Tibial artery (tissue), 4 donors: ENCODE results near the gene STK11IP.

Experiments used
- DNase-seq, 2 donors: peaks; one replicate each; pipeline ENCODE4 v3.0.0-alpha.2; 2019
- H3K27ac ChIP-seq, 2 donors: fragments of 200-600 bp; sonication (generic) in 1 of 2; 1 replicate in 1 of 2; 2 replicates in 1 of 2; pipeline ENCODE4 v1.5.1; 2018 to 2019; ENCODE audit warnings: mild to moderate bottlenecking in 1 of 2
- H3K27me3 ChIP-seq, 2 donors: fragments of 200-600 bp; sonication (generic) in 1 of 2; one replicate each; pipeline versions ENCODE4 v1.5.1 to v1.6.0; 2016 to 2019
- H3K36me3 ChIP-seq, 3 donors: fragments of 200-600 bp; sonication (generic) in 2 of 3; one replicate each; pipeline ENCODE4 v1.5.1; 2016 to 2019; ENCODE audit warnings: mild to moderate bottlenecking in 2 of 3
- H3K4me1 ChIP-seq, 4 donors: fragments of 200-600 bp; sonication (generic) in 2 of 4; 1 replicate in 3 of 4; 2 replicates in 1 of 4; pipeline ENCODE4 v1.5.1; 2016 to 2019
- H3K4me3 ChIP-seq, 2 donors: fragments of 200-600 bp; sonication (generic) in 1 of 2; 1 replicate in 1 of 2; 2 replicates in 1 of 2; pipeline ENCODE4 v1.5.1; 2018 to 2019; ENCODE audit warnings: mild to moderate bottlenecking in 2 of 2
- H3K9me3 ChIP-seq, 3 donors: fragments of 200-600 bp; sonication (generic) in 1 of 3; one replicate each; pipeline ENCODE4 v1.5.1; 2016 to 2019
- CTCF ChIP-seq, 2 experiments: fragments of 200-600 bp in 1 of 2; fragments of 450-650 bp in 1 of 2; IDR thresholded peaks; one replicate each; pipeline ENCODE4 v1.5.1; 2017 to 2019; ENCODE audit warnings: antibody characterized with exemption in 2 of 2, mild to moderate bottlenecking in 1 of 2, moderate library complexity in 1 of 2
- intact Hi-C: fragments of 100-400 bp; cut with DNase I; formaldehyde crosslinking; loops from one replicate; pipeline ENCODE4 v1.15.0; 2023; ENCODE audit warnings: low total_unique reads

Gene STK11IP

GRCh38 chr2:219661197-219661954 lies 63.7 kb downstream of the STK11IP start:
- no peak for DNase-seq
- no peak overlapping the region for H3K27ac ChIP-seq
- peaks cover 0 to 5% (median 0%) of the 10 kb centered on the region in 3 donors for H3K9me3 ChIP-seq
- H3K36me3 ChIP-seq, result no peaks in the 10 kb centered on the region
- no peak overlapping the region for H3K4me3 ChIP-seq
- intact Hi-C loops, result no loop called here
- H3K27me3 ChIP-seq, result no peaks in the 10 kb centered on the region
- H3K4me1 ChIP-seq, result peaks cover 0 to 19% (median 0%) of the 10 kb centered on the region in 4 donors
- no peak for TF ChIP-seq CTCF (IDR thresholded peaks at IDR 0.05)

GRCh38 chr2:219661955-219662395 lies 64.3 kb downstream of the STK11IP start:
- TF ChIP-seq CTCF (IDR thresholded peaks at IDR 0.05), result no peak
- DNase-seq, result no peak
- H3K27me3 ChIP-seq, result no peaks in the 10 kb centered on the region
- no peak overlapping the region for H3K4me3 ChIP-seq
- intact Hi-C loops, result no loop called here
- no peak overlapping the region for H3K27ac ChIP-seq
- peaks cover 0 to 5% (median 0%) of the 10 kb centered on the region in 3 donors for H3K9me3 ChIP-seq
- peaks cover 0 to 19% (median 0%) of the 10 kb centered on the region in 4 donors for H3K4me1 ChIP-seq
- H3K36me3 ChIP-seq, result no peaks in the 10 kb centered on the region

GRCh38 chr2:219662566-219662965 lies 64.9 kb downstream of the STK11IP start:
- Histone ChIP-seq H3K4me1 (peaks cover 0 to 19% (median 0%) of the 10 kb centered on the region in 4 donors), H3K36me3 (no peaks in the 10 kb centered on the region), H3K4me3 (no peak overlapping the region), H3K9me3 (peaks cover 0 to 5% (median 0%) of the 10 kb centered on the region in 3 donors), H3K27ac (no peak overlapping the region), H3K27me3 (no peaks in the 10 kb centered on the region)
- intact Hi-C loops, result no loop called here
- DNase-seq, result no peak
- no peak for TF ChIP-seq CTCF (IDR thresholded peaks at IDR 0.05)

- Histone ChIP-seq H3K9me3 (peaks cover 0 to 5% (median 0%) of the 10 kb centered on the region in 3 donors), H3K27me3 (no peaks in the 10 kb centered on the region), H3K27ac (no peak overlapping the region), H3K4me1 (peaks cover 0 to 15% (median 0%) of the 10 kb centered on the region in 4 donors), H3K4me3 (no peak overlapping the region), H3K36me3 (no peaks in the 10 kb centered on the region)
- intact Hi-C loops, result no loop called here
- no peak for TF ChIP-seq CTCF (IDR thresholded peaks at IDR 0.05)
- DNase-seq, result no peak
Observed at GRCh38 chr2:219663116-219663762, 65.6 kb downstream of the STK11IP start.

GRCh38 chr2:219664041-219664440 lies 66.4 kb downstream of the STK11IP start:
- no peak overlapping the region for H3K27ac ChIP-seq
- H3K9me3 ChIP-seq, result peaks cover 0 to 5% (median 0%) of the 10 kb centered on the region in 3 donors
- no peak for TF ChIP-seq CTCF (IDR thresholded peaks at IDR 0.05)
- H3K27me3 ChIP-seq, result no peaks in the 10 kb centered on the region
- peaks cover 0 to 11% (median 0%) of the 10 kb centered on the region in 4 donors for H3K4me1 ChIP-seq
- no peak for DNase-seq
- no peak overlapping the region for H3K4me3 ChIP-seq
- intact Hi-C loops, result no loop called here
- no peaks in the 10 kb centered on the region for H3K36me3 ChIP-seq
